RCC 7860 (cell line): Measurements from ENCODE around the gene GSTO1.

Experiments
- DNase-seq: peaks from one replicate; pipeline ENCODE4 v3.0.0-alpha.2; 2015; ENCODE audit warnings: low spot score
- FAIRE-seq: peaks from 2 replicates; lab custom pipeline; 2012; peaks lifted over from hg19 to GRCh38; lab: Jason Lieb, UNC

The GSTO1 gene

DNA sequence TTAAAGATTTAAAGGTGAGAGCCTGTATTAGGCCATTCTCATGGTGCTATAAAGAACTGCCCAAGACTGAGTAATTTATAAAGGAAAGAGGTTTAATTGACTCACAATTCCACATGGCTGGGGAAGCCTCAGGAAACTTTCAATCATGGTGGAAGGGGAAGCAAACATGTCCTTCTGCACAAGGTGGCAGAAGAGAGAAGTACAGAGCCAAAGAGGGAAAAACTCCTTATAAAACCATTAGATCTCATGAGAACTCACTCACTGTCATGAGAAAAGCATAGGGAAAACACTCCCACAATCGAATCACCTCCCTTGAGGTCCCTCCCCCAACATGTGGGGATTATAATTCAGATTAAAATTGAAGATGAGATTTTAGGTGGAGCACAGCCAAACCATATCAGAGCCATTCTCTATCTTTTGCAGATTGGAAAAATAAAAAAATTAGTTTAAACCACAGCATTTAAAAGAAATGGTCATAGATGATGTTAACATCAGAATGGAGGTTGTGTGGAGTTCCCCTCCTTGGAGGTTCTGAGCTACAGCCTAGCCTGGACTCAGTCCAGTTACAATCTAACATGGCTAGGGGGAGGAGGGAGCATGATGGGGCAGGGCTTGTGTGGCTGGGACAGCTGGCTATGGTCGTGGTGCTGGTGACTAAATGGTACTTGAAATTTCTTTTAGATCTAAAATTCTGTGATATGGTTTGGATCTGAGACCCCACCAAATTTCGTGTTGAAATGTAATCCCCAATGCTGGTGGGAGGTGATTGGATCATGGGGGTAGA, 47.4 kb downstream of the GSTO1 start:
- FAIRE-seq = no peak

GRCh38 chr10:104303594-104304355, 49.1 kb downstream of the GSTO1 start:
- DNase-seq (no peak), FAIRE-seq (no peak)

More for the DNA sequence above, 47.4 kb downstream of the GSTO1 start:
- DNase-seq = no peak

DNA sequence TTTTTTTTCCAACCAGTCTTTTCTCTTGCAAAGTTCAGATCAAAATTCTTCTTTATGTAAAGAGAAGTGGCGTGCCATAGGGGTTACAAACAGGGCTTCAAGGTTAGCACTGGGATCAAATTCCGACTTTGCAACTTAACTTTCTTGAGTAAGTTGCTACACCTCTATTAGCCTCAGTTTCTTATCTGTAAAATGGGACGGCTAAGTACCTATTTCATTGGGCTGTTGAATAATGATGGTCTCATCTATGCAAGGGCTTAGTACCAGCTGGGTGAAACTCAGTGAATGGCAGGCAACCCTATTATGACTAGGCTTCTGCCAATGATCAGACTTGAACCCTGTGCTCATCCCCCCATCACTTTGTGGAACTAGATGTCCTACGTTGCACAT, 49.7 kb downstream of the GSTO1 start:
- no peak for FAIRE-seq
- DNase-seq = no peak

DNA sequence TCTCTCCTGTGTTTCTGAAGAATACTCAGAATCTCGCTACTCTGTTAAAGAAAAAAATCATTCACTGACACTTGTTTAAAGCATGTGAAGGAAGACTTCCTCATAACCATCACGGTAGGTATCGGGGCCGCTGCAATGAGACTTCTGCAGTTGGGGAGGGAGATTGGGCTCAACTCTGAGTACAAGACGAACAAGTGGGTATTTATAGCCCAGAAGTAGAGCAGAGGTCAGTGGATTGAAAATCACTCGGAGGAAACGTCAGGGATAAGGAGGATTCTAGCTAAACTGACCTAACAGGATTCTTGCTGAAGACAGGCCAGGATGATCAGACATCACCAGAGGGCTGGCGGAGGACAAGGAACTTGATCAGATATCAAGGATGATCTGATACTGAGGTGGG, 50.2 kb downstream of the GSTO1 start:
- no peak for DNase-seq
- no peak for FAIRE-seq

- no peak for FAIRE-seq
- DNase-seq = no peak
Measured at GRCh38 chr10:104306897-104307296, 52.2 kb downstream of the GSTO1 start.

DNA sequence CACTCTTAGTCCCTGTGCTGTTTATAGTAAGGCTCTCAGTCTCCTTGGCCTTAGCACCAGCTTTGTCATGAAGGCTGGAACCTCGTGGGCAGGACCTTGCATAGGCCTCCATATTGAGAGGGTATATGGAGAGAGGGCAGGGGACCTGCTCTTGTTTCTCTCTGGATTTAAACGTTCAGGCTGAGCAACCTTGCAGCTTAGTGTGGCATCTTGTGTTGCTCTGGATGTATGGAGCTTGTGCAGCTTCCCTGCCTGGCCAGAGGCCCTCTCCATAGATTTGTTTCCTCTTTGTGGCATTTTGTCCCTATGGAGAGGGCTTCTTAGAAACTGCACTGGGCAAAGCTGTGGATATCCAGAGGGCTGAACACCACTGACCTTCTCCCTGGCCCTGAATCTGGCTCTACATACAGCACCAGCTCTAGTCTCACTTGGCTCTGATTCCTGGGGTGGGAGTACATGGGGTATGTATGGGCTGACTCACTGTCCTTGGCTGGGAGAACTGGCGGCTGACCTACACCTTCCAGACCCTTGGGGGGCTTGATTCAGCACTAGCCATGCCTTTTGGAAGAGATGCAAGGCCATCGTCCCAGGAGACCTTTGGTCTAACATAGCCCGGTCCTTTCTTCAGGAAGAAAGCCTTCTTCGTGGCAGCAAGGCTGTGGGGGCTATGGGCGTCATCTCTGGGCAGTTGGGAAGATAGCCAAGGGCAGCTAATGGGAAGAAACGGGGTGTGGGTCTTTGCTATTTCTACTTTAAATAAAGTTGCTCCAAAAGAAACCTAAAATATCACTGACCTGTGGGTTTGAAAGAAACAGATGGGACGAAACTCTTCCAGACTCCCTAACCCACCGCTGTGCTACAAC, 53.1 kb downstream of the GSTO1 start:
- no peak for FAIRE-seq
- DNase-seq = no peak

DNA sequence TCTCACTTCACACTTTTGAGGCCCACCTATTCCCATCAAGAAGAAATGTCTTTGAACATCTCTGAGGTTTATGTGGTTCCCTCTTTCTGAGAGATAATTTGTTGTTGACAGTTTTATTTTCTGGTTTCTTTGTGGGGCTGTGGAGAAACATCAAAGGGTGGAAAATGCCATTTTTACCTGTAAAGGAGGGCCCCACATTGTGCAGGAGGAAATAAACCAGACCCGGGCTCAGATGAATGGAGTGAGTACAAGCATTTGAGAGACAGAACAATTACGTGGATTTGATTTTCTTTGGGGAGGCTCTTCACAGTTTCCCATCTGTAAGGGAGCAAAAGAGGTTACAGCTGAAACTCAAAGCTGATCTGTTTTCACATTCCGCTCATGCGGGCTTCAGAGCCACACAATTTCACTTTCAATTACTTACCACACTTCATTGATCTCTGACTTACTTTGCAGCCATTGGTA, 53.8 kb downstream of the GSTO1 start:
- no peak for DNase-seq
- FAIRE-seq = no peak

DNA sequence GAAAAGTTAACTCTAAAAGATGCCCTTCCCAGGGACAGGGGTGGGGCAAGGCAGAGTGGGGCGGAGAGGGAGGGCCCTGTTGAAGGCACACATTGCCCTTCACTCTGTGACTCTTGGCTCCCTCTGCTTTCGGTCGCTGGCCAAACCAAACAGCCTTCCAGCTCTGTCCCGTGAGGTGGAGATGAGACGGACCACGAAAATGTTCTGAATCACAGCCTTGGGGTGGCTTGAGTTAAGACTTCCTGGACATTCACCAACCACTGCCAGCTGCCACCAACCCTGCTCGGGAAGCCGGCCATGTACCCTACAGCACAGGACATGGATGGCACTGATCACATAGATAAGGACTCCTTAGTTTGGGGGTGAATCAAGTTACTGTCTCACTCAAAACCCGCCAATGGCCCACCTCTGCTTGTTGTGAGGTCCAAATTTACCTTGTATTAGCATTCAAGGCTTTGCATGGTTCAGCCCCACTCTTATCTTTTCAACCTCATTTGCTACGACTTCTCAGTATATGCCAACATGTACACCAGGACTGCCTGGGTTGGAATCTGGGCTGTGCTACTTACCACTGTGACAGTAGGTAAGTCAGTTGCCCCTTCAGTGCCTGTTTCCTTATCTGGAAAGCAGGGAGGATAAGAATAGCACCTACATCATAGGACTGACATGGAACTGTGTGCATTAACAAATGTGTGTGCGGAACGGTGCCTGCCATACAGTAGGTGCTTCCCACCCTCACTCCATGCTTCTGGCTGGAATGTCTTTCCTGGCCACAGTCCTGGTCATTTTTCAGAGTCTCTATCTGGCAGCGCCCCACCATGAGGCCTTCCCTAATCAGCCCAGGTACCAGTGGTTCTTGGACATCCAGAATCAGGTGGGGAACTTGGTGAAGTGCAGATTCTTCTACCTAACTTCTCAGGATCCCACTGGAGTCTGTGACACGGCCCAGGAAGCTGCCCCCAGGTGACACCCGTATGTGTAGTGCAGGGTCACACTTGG, 55.6 kb downstream of the GSTO1 start:
- DNase-seq = peak; percentile 46

GRCh38 chr10:104311184-104311720, 56.6 kb downstream of the GSTO1 start:
- DNase-seq = no peak

More for the DNA sequence above, 55.6 kb downstream of the GSTO1 start:
- no peak for FAIRE-seq

GRCh38 chr10:104314591-104315485, 60.1 kb downstream of the GSTO1 start:
- no peak for DNase-seq
- FAIRE-seq = no peak

More at GRCh38 chr10:104311184-104311720, 56.6 kb downstream of the GSTO1 start:
- no peak for FAIRE-seq

DNA sequence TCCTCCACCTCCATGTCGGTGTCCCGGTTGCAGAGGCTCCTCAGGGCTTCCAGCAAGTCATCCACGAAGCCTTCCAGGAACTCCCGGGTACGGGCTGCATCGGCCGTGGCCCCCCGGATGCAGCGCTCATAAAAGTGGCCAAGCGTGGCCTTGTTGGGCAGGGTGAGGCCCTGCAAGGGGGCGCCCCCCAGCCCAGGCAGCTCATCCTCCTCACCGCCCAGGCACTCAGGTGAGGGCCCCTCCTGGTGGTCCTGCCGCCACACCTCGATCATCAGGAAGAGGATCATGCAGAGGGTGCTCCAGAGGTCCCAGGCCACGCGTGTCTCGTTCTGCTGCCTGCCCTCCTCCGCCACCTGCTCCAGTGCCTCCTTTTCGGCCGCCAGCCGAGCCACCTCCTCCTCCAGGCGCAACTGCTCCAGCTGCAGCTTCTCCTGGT, 60.8 kb downstream of the GSTO1 start:
- FAIRE-seq (no peak), DNase-seq (no peak)

- no peak for FAIRE-seq
Measured at GRCh38 chr10:104316321-104317099, 61.8 kb downstream of the GSTO1 start.

More at GRCh38 chr10:104316321-104317099, 61.8 kb downstream of the GSTO1 start:
- DNase-seq = no peak
